HG02642 (cell line): ENCODE data around the gene INTS6L.

Experiments
- ATAC-seq: cut with Tn5 transposase; IDR thresholded peaks from one replicate; pipeline ENCODE4 v1.9.1; 2021; ENCODE audit warnings: mild to moderate bottlenecking; ENCODE audit not compliant: unreplicated experiment, poor library complexity

The INTS6L gene

DNA sequence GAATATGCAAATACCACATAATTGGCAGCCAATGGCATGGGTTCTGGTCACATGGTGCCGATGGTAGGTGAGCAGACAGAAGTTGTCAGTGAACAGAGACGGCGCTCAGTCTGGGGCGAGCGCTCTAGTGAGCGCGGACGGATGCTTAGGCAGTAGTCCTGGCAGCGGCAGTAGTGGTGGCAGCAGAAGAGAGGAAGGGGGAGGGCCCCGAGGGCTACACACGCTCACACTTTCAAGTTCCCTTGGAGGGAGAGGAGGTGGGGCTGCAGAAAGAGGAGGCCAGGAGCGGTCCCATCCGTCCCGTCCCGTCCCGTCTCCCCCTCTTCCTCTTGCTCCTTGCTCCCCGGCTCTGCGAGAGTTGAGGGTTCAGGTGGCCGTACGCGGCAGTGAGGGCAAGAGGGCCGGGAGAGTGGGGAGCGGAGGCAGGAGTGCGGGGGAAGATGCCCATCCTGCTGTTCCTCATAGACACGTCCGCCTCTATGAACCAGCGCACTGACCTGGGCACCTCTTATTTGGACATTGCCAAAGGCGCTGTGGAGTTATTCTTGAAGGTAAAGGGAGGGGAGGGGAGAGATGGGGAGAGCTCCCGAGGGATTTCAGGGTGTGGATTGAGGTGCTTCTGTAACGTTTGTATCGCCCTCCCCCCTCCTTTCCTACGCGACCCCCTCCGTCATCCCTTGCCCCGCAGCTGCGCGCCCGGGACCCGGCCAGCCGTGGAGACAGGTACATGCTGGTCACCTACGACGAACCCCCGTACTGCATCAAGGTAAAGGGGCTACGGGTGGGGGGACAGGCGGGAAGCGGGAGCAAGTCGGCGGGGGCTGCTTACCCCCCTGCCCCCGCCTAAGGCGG, at the start of gene INTS6L:
TSS of gene INTS6L (plus strand) at position 108 of the 852 bp plus-strand sequence. CDS start at position 441, 333 bp downstream.
- ATAC-seq = peak; percentile 83

GRCh38 chrX:135476378-135476777, 44.1 kb upstream of the INTS6L start:
- no peak for ATAC-seq

- no peak for ATAC-seq
These were observed 42.9 kb upstream of the INTS6L start for GRCh38 chrX:135477576-135477975.

GRCh38 chrX:135480076-135480475, 40.4 kb upstream of the INTS6L start:
- no peak for ATAC-seq

DNA sequence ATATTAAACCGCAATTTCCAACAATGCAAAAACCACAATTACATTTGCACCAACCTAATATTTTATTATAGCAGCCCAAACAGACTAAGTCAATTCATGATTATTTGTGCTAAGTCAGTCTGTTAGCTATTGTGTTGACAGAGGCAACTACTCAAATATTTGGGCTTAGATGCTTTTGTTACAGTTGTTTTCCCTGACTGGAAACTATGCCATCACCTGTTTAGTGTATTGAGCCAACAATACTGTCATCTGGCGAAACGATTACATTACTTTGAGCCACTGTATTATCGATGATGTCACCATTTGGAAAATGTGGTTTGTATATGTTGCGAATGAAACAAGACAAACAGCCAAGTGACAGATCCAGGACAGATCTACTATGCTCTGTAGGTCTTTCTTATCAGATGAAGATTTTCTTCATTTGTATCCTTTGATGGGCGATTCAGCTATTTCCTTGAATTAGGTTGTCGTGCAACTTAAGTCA, 38.7 kb upstream of the INTS6L start:
- ATAC-seq = no peak

DNA sequence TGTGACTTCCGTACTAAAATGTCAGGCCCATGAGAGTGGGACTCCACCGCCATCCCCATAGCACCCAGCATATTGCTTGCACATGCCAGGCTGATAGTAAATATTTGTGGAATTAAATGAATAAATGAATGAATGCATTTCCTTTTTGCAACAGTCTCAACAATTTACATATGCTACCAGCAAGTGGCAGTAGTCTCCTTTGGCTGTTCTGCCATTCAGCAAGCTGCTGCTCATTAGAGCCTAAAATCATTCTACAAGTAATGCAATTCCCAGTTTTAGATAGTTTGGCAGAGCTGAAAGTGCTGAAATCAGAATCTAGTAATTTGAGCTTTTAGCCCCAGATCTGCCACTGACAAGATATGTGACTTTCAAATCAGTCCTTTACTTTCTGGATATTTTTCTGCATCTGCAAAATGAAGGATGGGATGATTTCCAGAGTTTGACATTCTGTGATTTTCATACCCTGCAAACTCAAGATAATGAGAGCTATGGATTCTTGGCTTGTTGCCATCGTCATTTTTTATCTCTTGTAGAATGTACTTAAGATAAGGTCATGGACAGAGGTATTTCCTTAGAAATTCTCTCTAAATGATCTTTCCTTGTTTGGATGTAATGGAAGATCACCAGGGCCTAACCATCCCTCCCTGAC, 35.7 kb upstream of the INTS6L start:
- no peak for ATAC-seq

- peak; percentile 86 for ATAC-seq
These were observed 30.9 kb upstream of the INTS6L start for GRCh38 chrX:135489542-135489941.

DNA sequence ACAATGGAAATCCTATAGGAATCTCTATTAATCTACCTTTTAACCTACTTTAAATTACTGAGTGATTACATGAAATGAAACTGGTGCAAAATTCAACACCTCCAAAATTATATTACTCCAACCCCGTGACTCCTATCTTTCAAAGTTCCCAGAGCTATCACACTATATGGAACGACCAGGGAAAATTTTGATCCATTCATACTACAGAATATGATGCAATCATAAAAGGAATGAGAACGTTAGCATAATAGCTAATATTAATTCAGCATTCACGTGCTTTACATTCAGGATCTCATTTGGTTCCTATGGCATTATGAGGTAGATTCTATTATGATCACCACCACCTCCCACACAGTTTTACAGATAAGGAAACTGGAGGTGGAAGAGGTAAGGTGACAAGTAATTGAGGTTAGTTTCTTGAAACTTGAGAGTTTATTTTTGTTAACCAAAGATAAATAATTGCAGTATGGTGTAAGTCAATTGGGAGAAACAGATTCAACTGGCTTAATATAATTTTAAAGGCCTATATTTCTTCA, 29.4 kb upstream of the INTS6L start:
- ATAC-seq = no peak

GRCh38 chrX:135494453-135494852, 26.0 kb upstream of the INTS6L start:
- ATAC-seq = no peak

DNA sequence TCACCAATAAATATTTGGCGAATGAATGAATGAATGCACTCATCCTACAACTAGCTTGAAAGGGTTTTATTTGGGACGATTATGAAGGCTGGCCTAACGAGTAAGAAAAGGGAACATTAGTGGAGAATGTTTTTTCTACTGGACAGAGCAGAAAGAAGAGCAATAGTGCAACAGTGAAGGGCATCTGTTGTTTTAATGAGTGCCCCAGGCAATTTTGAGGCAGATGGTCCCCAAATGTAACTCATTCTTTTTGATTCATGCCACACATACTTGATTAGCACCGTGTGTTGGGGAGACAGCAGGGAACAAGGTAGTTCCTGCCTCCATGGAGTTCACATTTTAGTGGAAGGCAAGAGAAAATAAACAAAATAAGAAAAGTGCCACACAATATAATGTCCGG, 22.7 kb upstream of the INTS6L start:
- no peak for ATAC-seq

GRCh38 chrX:135498236-135498635, 22.2 kb upstream of the INTS6L start:
- no peak for ATAC-seq

- no peak for ATAC-seq
These were observed 15.1 kb upstream of the INTS6L start for GRCh38 chrX:135505351-135505750.

- no peak for ATAC-seq
These were observed 10.6 kb upstream of the INTS6L start for GRCh38 chrX:135509885-135510284.

DNA sequence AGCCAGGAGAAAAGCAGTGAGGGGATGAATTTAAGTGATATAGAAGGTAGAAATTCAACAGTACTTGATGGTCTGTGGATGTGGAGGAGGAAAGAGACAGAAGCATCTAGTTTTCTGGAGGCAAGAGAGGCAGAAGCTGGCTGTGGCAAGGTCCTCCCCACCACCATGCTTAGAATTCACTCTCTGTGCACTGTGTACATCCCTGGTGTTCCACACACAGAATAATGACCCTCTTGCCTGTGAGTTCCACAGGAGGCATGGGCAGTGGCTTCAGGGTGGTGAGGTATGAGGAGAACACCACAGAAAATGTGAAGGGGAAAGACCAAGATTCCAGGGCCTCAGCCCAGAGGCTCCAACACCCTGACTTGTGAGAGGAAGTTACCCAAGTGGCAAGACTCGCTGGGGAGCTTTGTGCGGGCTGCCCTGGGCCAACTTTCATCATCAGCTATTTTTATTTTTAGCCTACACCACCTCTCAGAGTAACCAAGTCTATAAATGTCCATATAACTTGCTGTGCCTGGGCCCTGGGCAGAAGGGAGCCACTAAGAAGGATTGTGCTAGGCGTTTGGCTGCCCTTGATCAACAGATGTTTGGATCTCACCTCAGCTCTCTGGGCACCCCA, 7.8 kb upstream of the INTS6L start:
- ATAC-seq = no peak

GRCh38 chrX:135513130-135513515, 7.3 kb upstream of the INTS6L start:
- ATAC-seq = no peak

GRCh38 chrX:135516376-135516775, 4.1 kb upstream of the INTS6L start:
- no peak for ATAC-seq

GRCh38 chrX:135518161-135518560, 2.3 kb upstream of the INTS6L start:
- ATAC-seq = no peak

GRCh38 chrX:135520022-135520552, 373 bp upstream of the INTS6L start:
- ATAC-seq = no peak

GRCh38 chrX:135521405-135522131, 1.1 kb downstream of the INTS6L start:
- ATAC-seq = peak; percentile 67

GRCh38 chrX:135522132-135522530, 1.7 kb downstream of the INTS6L start:
- no peak for ATAC-seq
